ENCODE results near the gene TNRC18. TPM values are rescaled to one million over a fixed set of nuclear protein-coding genes. Genes with fewer than 3 reads are reported as not detected.
A peak's percentile ranks its signal among the peaks of the same experiment; 100 is the strongest.

The TNRC18 gene
- total RNA-seq, 4 donors from 2014 or later = 87.6 to 218 (median 124) TPM

DNA sequence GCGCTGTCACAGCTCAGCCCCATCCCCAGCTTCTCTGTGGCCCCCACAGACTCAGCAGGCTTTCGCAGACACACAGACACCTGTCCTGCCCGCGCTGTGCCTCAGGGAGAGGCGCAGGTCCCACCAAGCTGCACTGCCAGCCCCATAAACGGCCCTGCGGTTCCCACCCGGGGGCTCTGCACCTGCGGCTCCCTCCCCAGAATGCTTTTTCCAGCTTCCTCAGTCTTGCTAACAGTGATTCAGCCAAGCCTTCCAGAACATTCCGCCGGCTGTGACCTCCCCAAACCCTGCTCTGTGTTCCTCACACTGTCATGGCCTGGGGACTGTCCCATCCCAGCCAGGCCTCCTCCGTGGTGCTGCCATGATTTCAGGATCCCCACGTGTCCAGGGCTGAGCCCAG, 27.8 kb upstream of the TNRC18 start:
- TF ChIP-seq POLR2A (IDR thresholded peaks at IDR 0.05) (no peak), POLR2AphosphoS5 (IDR thresholded peaks at IDR 0.05) (no peak), EP300 (IDR thresholded peaks at IDR 0.05) (no peak), CTCF (IDR thresholded peaks at IDR 0.05) (no peak)
- Histone ChIP-seq H3K27me3 (no peaks in the 10 kb centered on the region), H3K27ac (no peak overlapping the region), H3K36me3 (no peaks in the 10 kb centered on the region), H3K9me3 (no peaks in the 10 kb centered on the region), H3K4me3 (no peak overlapping the region), H3K4me1 (peaks cover 0 to 25% (median 0%) of the 10 kb centered on the region in 3 donors)
- 60% methylated on average over 1 of the region's 13 CpGs; no CpG with 5 or more reads in 1 of the 2 donors for WGBS, 2 donors (ENCODE audit: low coverage in 1 of 2)
- ATAC-seq = no peak

GRCh38 chr7:5450549-5451327, 27.1 kb upstream of the TNRC18 start:
- TF ChIP-seq CTCF (IDR thresholded peaks at IDR 0.05) (peak in 3 of 4 experiments; percentile 59 to 84 (median 60)), EP300 (IDR thresholded peaks at IDR 0.05) (no peak), POLR2A (IDR thresholded peaks at IDR 0.05) (no peak), POLR2AphosphoS5 (IDR thresholded peaks at IDR 0.05) (no peak)
- WGBS, 2 donors (ENCODE audit: low coverage in 1 of 2) = 20% methylated on average over 2 of the region's 19 CpGs; no CpG with 5 or more reads in 1 of the 2 donors
- Histone ChIP-seq H3K4me1 (peaks cover 0 to 31% (median 0%) of the 10 kb centered on the region in 3 donors), H3K27ac (no peak overlapping the region), H3K27me3 (no peaks in the 10 kb centered on the region), H3K36me3 (no peaks in the 10 kb centered on the region), H3K9me3 (no peaks in the 10 kb centered on the region), H3K4me3 (no peak overlapping the region)
- peak; percentile 63 for ATAC-seq

DNA sequence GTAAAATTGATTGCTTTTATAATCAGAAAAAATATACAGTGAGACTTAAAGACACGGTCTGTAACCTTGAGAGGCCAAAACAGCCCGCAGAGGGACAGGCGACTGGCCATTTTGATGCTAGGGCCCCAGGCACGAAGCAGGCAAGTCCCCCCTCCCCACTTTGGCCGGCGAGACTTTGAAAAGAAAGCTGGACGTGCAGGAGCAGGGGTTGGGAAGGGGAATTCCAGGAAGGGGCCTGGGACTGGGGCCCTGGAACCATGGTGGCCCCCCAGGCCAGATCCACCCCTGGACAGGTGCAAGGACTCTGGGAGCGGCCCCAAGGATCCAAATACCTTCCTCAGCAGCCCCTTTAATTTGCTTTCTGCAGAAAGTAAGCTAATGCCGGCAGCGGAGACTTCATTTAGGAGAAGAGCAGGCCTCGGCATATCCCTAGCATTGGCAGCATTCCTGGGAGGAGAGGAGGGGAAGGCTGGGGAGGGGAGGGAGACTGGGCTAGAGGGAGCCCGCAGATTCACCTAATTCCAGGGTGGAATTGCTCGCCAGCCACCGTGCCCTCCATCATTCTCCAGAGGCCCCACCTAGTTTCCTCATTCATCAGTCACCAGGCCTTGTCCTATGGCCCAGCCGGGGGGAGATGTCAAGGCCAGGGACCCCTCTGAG, 24.9 kb upstream of the TNRC18 start:
- peak; percentile 30 for ATAC-seq
- Histone ChIP-seq H3K27ac (no peak overlapping the region), H3K9me3 (no peaks in the 10 kb centered on the region), H3K4me1 (peaks cover 0 to 31% (median 0%) of the 10 kb centered on the region in 3 donors), H3K36me3 (no peaks in the 10 kb centered on the region), H3K4me3 (no peak overlapping the region), H3K27me3 (no peaks in the 10 kb centered on the region)
- TF ChIP-seq POLR2A (IDR thresholded peaks at IDR 0.05) (no peak), EP300 (IDR thresholded peaks at IDR 0.05) (no peak), POLR2AphosphoS5 (IDR thresholded peaks at IDR 0.05) (no peak), CTCF (IDR thresholded peaks at IDR 0.05) (no peak)
- WGBS, 2 donors (ENCODE audit: low coverage in 1 of 2) = 56 to 78% methylated on average over 3 to 4 of the region's 15 CpGs

DNA sequence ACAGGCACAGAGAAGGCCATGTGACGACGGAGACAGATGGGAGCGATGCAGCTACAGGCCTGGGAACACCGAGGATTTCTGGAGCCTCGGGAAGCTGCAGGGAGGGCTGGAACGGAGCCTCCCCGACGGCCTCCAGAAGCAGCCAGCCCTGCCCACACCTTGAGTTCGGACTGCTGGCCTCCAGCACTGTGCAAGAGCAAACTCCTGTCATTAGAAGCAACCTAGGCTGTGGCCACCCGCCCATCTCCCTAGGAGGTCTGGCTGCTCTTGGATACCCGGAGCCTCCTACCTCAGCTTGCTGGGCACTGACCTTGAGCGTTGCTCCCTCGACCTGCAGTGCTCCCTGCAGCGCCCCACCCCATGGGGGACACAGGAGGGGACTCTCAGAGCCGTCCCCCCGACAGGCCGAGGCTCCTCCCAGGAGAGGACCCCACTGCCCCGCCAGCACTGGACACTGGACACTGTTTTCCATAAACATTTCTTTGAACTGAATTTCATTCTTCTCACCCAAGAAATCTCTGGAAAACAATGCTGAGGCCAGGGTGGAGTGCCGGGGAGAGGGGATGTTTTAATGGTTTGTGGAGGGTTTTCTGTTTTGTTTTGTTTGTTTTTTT, 22.5 kb upstream of the TNRC18 start:
- no peaks in the 10 kb centered on the region for H3K9me3 ChIP-seq
- H3K27ac ChIP-seq = no peak overlapping the region
- 29 to 70% methylated on average over 1 to 4 of the region's 19 CpGs for WGBS, 2 donors (ENCODE audit: low coverage in 1 of 2)
- TF ChIP-seq CTCF (IDR thresholded peaks at IDR 0.05) (no peak), POLR2AphosphoS5 (IDR thresholded peaks at IDR 0.05) (no peak), POLR2A (IDR thresholded peaks at IDR 0.05) (no peak), EP300 (IDR thresholded peaks at IDR 0.05) (no peak)
- no peaks in the 10 kb centered on the region for H3K27me3 ChIP-seq
- H3K4me1 ChIP-seq = peaks cover 0 to 26% (median 0%) of the 10 kb centered on the region in 3 donors
- no peak for ATAC-seq
- H3K36me3 ChIP-seq = no peaks in the 10 kb centered on the region
- no peak overlapping the region for H3K4me3 ChIP-seq
